ENCODE results near the gene FPR2. TPM values are rescaled to one million over a fixed set of nuclear protein-coding genes. Genes with fewer than 3 reads are reported as not detected.

The FPR2 gene
- total RNA-seq, 4 donors from 2014 or later, result 0.34 TPM; not detected in 3

GRCh38 chr19:51754770-51755169, 6.2 kb upstream of the FPR2 start:
- WGBS, result 82% methylated on average over 4 of the region's 4 CpGs
- no peak overlapping the region for H3K4me3 ChIP-seq
- no peaks in the 10 kb centered on the region for H3K4me1 ChIP-seq
- no peaks in the 10 kb centered on the region for H3K9me3 ChIP-seq
- no peaks in the 10 kb centered on the region for H3K27me3 ChIP-seq
- TF ChIP-seq POLR2A (IDR thresholded peaks at IDR 0.05), result no peak
- H3K36me3 ChIP-seq, result no peaks in the 10 kb centered on the region
- H3K27ac ChIP-seq, result no peak overlapping the region
- no peak for DNase-seq (ENCODE audit: low spot score in 2 of 2)

DNA sequence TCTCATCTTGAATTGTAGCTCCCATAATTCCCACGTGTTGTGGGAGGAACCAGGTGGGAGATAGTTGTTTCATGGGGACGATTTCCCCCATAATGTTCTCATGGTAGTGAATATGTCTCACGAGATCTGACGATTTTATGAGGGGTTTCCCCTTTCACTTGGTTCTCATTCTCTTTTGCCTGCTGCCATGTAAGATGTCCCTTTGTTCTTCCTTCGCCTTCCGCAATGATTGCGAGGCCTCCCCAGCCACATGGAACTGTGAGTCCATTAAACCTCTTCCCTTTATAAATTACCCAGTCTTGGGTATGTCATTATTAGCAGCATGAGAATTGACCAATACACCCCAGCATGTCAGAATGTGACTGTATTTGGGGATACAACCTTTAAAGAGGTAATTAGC, 5.4 kb upstream of the FPR2 start:
- Histone ChIP-seq H3K4me3 (no peak overlapping the region), H3K9me3 (no peaks in the 10 kb centered on the region), H3K36me3 (no peaks in the 10 kb centered on the region), H3K4me1 (no peaks in the 10 kb centered on the region), H3K27ac (no peak overlapping the region), H3K27me3 (no peaks in the 10 kb centered on the region)
- 91% methylated on average over 7 of the region's 7 CpGs for WGBS
- no peak for DNase-seq (ENCODE audit: low spot score in 2 of 2)
- no peak for TF ChIP-seq POLR2A (IDR thresholded peaks at IDR 0.05)
- TF ChIP-seq POLR2AphosphoS5 (IDR thresholded peaks at IDR 0.05), result no peak
- no peak for TF ChIP-seq EP300 (IDR thresholded peaks at IDR 0.05)
- TF ChIP-seq, protein P1, sequence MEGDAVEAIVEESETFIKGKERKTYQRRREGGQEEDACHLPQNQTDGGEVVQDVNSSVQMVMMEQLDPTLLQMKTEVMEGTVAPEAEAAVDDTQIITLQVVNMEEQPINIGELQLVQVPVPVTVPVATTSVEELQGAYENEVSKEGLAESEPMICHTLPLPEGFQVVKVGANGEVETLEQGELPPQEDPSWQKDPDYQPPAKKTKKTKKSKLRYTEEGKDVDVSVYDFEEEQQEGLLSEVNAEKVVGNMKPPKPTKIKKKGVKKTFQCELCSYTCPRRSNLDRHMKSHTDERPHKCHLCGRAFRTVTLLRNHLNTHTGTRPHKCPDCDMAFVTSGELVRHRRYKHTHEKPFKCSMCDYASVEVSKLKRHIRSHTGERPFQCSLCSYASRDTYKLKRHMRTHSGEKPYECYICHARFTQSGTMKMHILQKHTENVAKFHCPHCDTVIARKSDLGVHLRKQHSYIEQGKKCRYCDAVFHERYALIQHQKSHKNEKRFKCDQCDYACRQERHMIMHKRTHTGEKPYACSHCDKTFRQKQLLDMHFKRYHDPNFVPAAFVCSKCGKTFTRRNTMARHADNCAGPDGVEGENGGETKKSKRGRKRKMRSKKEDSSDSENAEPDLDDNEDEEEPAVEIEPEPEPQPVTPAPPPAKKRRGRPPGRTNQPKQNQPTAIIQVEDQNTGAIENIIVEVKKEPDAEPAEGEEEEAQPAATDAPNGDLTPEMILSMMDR (IDR thresholded peaks at IDR 0.05), result no peak

GRCh38 chr19:51761696-51762095, 716 bp downstream of the FPR2 start:
- WGBS, result 80% methylated on average over 7 of the region's 7 CpGs
- no peak for TF ChIP-seq POLR2A (IDR thresholded peaks at IDR 0.05)
- TF ChIP-seq, protein P1 (IDR thresholded peaks at IDR 0.05), result no peak
- TF ChIP-seq EP300 (IDR thresholded peaks at IDR 0.05), result no peak
- TF ChIP-seq POLR2AphosphoS5 (IDR thresholded peaks at IDR 0.05), result no peak
- Histone ChIP-seq H3K36me3 (no peaks in the 10 kb centered on the region), H3K4me3 (no peak overlapping the region), H3K4me1 (no peaks in the 10 kb centered on the region), H3K27me3 (peaks cover 19% of the 10 kb centered on the region), H3K9me3 (no peaks in the 10 kb centered on the region), H3K27ac (no peak overlapping the region)
- no peak for DNase-seq (ENCODE audit: low spot score in 2 of 2)

DNA sequence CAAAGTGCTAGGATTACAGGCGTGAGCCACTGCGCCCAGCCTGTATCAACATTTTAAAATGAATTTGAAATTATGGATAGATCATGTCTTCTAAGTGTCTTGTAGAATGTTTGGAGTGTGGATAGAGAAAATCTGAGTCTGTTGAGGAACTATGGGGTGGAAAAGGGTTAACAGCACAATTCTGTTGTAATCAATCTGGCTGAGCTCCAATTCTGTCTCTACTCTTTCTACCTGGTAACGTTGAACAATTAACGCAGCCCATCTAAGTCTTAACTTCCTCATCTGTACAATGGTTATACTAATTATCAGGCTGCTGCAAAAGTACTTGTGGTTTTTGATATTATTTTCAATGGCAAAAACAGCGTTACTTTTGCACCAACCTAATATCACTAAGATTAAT, 4.1 kb downstream of the FPR2 start:
- Histone ChIP-seq H3K27ac (no peak overlapping the region), H3K36me3 (no peaks in the 10 kb centered on the region), H3K4me3 (no peak overlapping the region), H3K27me3 (peaks cover 23% of the 10 kb centered on the region), H3K9me3 (no peaks in the 10 kb centered on the region), H3K4me1 (no peaks in the 10 kb centered on the region)
- DNase-seq (ENCODE audit: low spot score in 2 of 2), result no peak
- 50% methylated on average over 5 of the region's 5 CpGs for WGBS
- no peak for TF ChIP-seq POLR2AphosphoS5 (IDR thresholded peaks at IDR 0.05)
- TF ChIP-seq, protein P1 (IDR thresholded peaks at IDR 0.05), result no peak
- TF ChIP-seq POLR2A (IDR thresholded peaks at IDR 0.05), result no peak
- TF ChIP-seq EP300 (IDR thresholded peaks at IDR 0.05), result no peak

- DNase-seq (ENCODE audit: low spot score in 2 of 2), result no peak
- TF ChIP-seq, protein P1 (IDR thresholded peaks at IDR 0.05), result no peak
- TF ChIP-seq POLR2A (IDR thresholded peaks at IDR 0.05) (no peak), POLR2AphosphoS5 (IDR thresholded peaks at IDR 0.05) (no peak), EP300 (IDR thresholded peaks at IDR 0.05) (no peak)
- no peak overlapping the region for H3K4me3 ChIP-seq
- H3K27ac ChIP-seq, result no peak overlapping the region
- peaks cover 18% of the 10 kb centered on the region for H3K27me3 ChIP-seq
- H3K36me3 ChIP-seq, result no peaks in the 10 kb centered on the region
- whole genome bisulfite sequencing, result 48% methylated on average over 5 of the region's 5 CpGs
- no peaks in the 10 kb centered on the region for H3K4me1 ChIP-seq
- H3K9me3 ChIP-seq, result no peaks in the 10 kb centered on the region
Observed at GRCh38 chr19:51766461-51766860, 5.5 kb downstream of the FPR2 start.
